HG03575 (cell line): ENCODE measurements around the gene FARS2.

ENCODE experiments used
- ATAC-seq: cut with Tn5 transposase; IDR thresholded peaks from one replicate; pipeline ENCODE4 v1.9.1; 2021; ENCODE audit not compliant: unreplicated experiment, insufficient number of reproducible peaks, low FRiP score; ENCODE audit errors: extremely low read depth

Gene FARS2

GRCh38 chr6:5398530-5398929 lies 137.2 kb downstream of the FARS2 start:
- no peak for ATAC-seq

GRCh38 chr6:5399391-5399790 lies 138.1 kb downstream of the FARS2 start:
- no peak for ATAC-seq

GRCh38 chr6:5401845-5402738 lies 140.8 kb downstream of the FARS2 start:
- ATAC-seq = no peak

GRCh38 chr6:5403076-5403475 lies 141.8 kb downstream of the FARS2 start:
- no peak for ATAC-seq

GRCh38 chr6:5403609-5404008 lies 142.3 kb downstream of the FARS2 start:
- no peak for ATAC-seq

- no peak for ATAC-seq
Observed at GRCh38 chr6:5405976-5406375, 144.7 kb downstream of the FARS2 start.

- ATAC-seq = no peak
Observed at GRCh38 chr6:5411414-5411813, 150.1 kb downstream of the FARS2 start.

- ATAC-seq = no peak
Observed at GRCh38 chr6:5412017-5412416, 150.7 kb downstream of the FARS2 start.

- ATAC-seq = no peak
Observed at GRCh38 chr6:5412663-5413062, 151.3 kb downstream of the FARS2 start.

- no peak for ATAC-seq
Observed at GRCh38 chr6:5416250-5416649, 154.9 kb downstream of the FARS2 start.

GRCh38 chr6:5422321-5422915 lies 161.1 kb downstream of the FARS2 start:
- ATAC-seq = no peak

GRCh38 chr6:5423251-5423650 lies 161.9 kb downstream of the FARS2 start:
- ATAC-seq = no peak

- ATAC-seq = no peak
Observed at GRCh38 chr6:5424726-5425125, 163.4 kb downstream of the FARS2 start.

- ATAC-seq = no peak
Observed at GRCh38 chr6:5425267-5425666, 164.0 kb downstream of the FARS2 start.

- ATAC-seq = no peak
Observed at GRCh38 chr6:5425797-5426196, 164.5 kb downstream of the FARS2 start.

- no peak for ATAC-seq
Observed at GRCh38 chr6:5427586-5427985, 166.3 kb downstream of the FARS2 start.

- ATAC-seq = no peak
Observed at GRCh38 chr6:5433324-5433723, 172.0 kb downstream of the FARS2 start.

- ATAC-seq = no peak
Observed at GRCh38 chr6:5435449-5435848, 174.1 kb downstream of the FARS2 start.

GRCh38 chr6:5438922-5439584 lies 177.7 kb downstream of the FARS2 start:
- ATAC-seq = no peak

GRCh38 chr6:5439749-5440148 lies 178.4 kb downstream of the FARS2 start:
- no peak for ATAC-seq
